ENCODE measurements around the gene ETNPPL.

Gene ETNPPL

DNA sequence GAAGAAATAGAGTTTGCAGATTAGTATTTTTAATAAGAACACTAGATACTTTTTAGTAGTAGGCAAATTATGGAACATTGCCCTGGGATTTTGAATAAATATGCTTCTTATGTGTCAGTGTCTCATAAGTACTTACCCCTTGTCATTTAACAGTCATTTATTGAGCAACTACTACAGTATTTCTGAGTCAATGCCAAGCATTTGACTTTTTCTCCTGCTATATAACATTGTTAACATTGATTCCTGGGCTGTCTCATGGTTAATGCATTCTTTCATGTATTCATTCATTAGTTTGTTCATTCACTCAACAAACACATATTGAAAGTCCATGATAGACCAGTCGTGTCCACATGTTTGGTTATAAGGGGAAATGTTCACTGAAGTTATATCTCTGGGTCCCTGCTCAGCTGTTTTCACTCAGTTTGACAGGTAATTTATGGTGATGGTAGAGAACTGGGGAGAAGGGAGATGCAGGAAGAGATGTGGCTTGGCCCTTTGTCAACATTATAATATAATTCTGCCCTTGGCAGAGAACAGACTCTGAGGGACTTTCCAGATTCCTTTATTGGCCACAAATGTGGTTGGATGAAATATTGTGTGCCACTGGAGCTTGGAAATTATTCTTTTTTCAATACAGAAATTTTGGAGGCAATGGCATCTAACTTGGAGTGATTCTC lies 62.6 kb downstream of the ETNPPL start:
- DNase-seq: no peak

DNA sequence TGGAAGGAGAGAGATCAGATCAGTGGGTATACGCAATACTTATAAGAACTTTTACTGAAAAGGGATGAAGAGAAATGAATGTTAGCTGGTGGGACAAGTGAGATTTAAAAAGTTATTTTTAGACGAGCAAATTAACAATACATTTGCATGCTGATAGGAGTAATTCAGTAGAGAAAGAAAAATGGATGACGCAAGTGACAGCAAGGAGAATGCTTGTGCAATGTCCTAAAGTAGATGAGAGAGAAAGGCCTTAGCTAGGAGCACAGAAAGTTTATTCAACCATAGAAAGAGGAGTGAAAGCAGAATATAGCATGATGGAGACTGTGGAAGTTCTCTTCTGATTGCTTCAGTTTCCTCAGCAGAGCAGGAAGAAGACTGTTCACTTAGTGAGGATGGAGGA lies 66.7 kb downstream of the ETNPPL start:
- DNase-seq: no peak

GRCh38 chr4:108695062-108695461 lies 67.8 kb downstream of the ETNPPL start:
- no peak for DNase-seq

DNA sequence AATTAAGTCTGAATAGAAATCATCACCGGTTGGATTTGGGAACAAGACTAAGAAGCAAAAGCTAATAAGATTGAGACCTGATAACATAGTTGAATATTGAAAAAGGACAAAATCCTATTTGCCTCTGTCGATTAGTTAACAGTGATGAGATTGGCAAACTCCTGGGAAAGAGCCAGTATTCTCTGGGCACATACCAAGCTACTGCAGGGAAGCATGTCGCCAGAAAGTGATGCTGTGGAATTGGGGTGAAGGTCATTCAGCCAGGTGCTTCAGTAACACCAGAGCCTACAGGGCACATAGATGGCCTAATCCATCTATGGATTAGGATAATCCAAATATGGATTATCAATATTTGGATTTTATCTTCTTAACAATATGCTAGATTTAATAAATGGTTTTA lies 68.4 kb downstream of the ETNPPL start:
- DNase-seq: no peak

GRCh38 chr4:108693819-108694218 lies 69.0 kb downstream of the ETNPPL start:
- no peak for DNase-seq

GRCh38 chr4:108693211-108693610 lies 69.6 kb downstream of the ETNPPL start:
- DNase-seq: no peak
